KMS-11 (cell line): ENCODE data around the gene CRYBB2.

Source experiments
- H2AFZ ChIP-seq: fragments of 200-600 bp; sonication (generic); 2 replicates; pipeline ENCODE4 v1.6.1; 2016; ENCODE audit warnings: antibody characterized with exemption, mixed run types, low read depth
- H3K27ac ChIP-seq: fragments of 200-600 bp; sonication (generic); 2 replicates; pipeline ENCODE4 v1.6.1; 2016; ENCODE audit warnings: mild to moderate bottlenecking, mixed run types
- H3K27me3 ChIP-seq: fragments of 200-600 bp; sonication (generic); 2 replicates; pipeline ENCODE4 v1.6.1; 2017; ENCODE audit warnings: mild to moderate bottlenecking, low read depth, mixed run types, moderate library complexity; ENCODE audit not compliant: insufficient read depth
- H3K36me3 ChIP-seq: fragments of 200-600 bp; sonication (generic); 2 replicates; pipeline ENCODE4 v1.6.1; 2017; ENCODE audit warnings: mild to moderate bottlenecking, mixed run types; ENCODE audit not compliant: insufficient read depth
- H3K4me1 ChIP-seq: fragments of 200-600 bp; sonication (generic); 2 replicates; pipeline ENCODE4 v1.6.1; 2016; ENCODE audit warnings: mild to moderate bottlenecking, low read depth, mixed run types; ENCODE audit not compliant: poor library complexity, severe bottlenecking
- H3K4me2 ChIP-seq: fragments of 200-600 bp; sonication (generic); 2 replicates; pipeline ENCODE4 v1.7.0; 2016; ENCODE audit warnings: mild to moderate bottlenecking, mixed run types
- H3K4me3 ChIP-seq: fragments of 200-600 bp; sonication (generic); IDR thresholded peaks from 2 replicates; pipeline ENCODE4 v1.6.1; 2017; ENCODE audit warnings: low read depth, low read length, mixed read lengths; ENCODE audit not compliant: insufficient read depth
- H3K79me2 ChIP-seq: fragments of 200-600 bp; sonication (generic); 2 replicates; pipeline ENCODE4 v1.6.1; 2016; ENCODE audit warnings: low read depth, mixed run types; ENCODE audit not compliant: insufficient read depth
- H3K9ac ChIP-seq: fragments of 200-600 bp; sonication (generic); 2 replicates; pipeline ENCODE4 v1.6.1; 2016; ENCODE audit warnings: mild to moderate bottlenecking, mixed run types
- H4K20me1 ChIP-seq: fragments of 200-600 bp; sonication (generic); 2 replicates; pipeline ENCODE4 v1.6.1; 2016; ENCODE audit warnings: mild to moderate bottlenecking, mixed run types; ENCODE audit not compliant: insufficient read depth
- CTCF ChIP-seq: fragments of 200-600 bp; sonication (generic); conservative IDR thresholded peaks from 2 replicates; pipeline ENCODE4 v1.6.1; 2017; ENCODE audit warnings: low read depth, mild to moderate bottlenecking, antibody characterized with exemption, low read length, moderate library complexity, mixed read lengths

The CRYBB2 gene

GRCh38 chr22:25174888-25175411, 44.5 kb upstream of the CRYBB2 start:
- TF ChIP-seq CTCF = no peak
- Histone ChIP-seq H3K9ac (no peak overlapping the region), H3K27me3 (no peaks in the 10 kb centered on the region), H3K79me2 (no peaks in the 10 kb centered on the region), H3K4me2 (no peak overlapping the region), H4K20me1 (no peaks in the 10 kb centered on the region), H3K4me3 (no peak overlapping the region), H3K36me3 (no peaks in the 10 kb centered on the region), H3K4me1 (no peaks in the 10 kb centered on the region), H3K27ac (no peak overlapping the region), H2AFZ (no peak overlapping the region)

- H2AFZ ChIP-seq = no peak overlapping the region
- H3K4me3 ChIP-seq = no peak overlapping the region
- no peak for TF ChIP-seq CTCF
- H3K9ac ChIP-seq = no peak overlapping the region
- H3K4me1 ChIP-seq = no peaks in the 10 kb centered on the region
- no peak overlapping the region for H3K27ac ChIP-seq
- no peaks in the 10 kb centered on the region for H4K20me1 ChIP-seq
- H3K4me2 ChIP-seq = no peak overlapping the region
- H3K79me2 ChIP-seq = no peaks in the 10 kb centered on the region
- H3K27me3 ChIP-seq = no peaks in the 10 kb centered on the region
- no peaks in the 10 kb centered on the region for H3K36me3 ChIP-seq
Observed at GRCh38 chr22:25176175-25176574, 43.3 kb upstream of the CRYBB2 start.

DNA sequence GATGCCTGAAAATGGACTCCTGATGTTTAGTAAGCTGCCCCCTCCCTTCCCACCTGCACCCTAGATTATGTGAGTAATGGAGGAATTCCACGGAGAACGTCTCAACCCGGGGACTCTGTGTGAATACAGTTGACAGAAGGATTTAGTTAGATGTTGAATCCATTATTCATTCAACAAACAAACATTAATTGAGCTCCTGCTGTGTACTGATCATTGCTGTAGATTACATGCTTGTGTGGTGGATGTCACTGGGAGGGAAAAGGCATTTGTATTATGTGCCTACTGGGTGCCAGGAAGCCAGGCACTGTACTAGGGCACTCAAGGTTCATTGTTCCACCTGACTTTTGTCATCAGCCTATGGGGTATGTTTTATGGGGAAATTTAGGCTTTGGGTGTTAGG, 42.6 kb upstream of the CRYBB2 start:
- Histone ChIP-seq H3K27ac (no peak overlapping the region), H3K9ac (no peak overlapping the region), H3K4me2 (no peak overlapping the region), H3K79me2 (no peaks in the 10 kb centered on the region), H3K27me3 (no peaks in the 10 kb centered on the region), H2AFZ (no peak overlapping the region), H3K36me3 (no peaks in the 10 kb centered on the region), H3K4me1 (no peaks in the 10 kb centered on the region), H3K4me3 (no peak overlapping the region), H4K20me1 (no peaks in the 10 kb centered on the region)
- no peak for TF ChIP-seq CTCF

DNA sequence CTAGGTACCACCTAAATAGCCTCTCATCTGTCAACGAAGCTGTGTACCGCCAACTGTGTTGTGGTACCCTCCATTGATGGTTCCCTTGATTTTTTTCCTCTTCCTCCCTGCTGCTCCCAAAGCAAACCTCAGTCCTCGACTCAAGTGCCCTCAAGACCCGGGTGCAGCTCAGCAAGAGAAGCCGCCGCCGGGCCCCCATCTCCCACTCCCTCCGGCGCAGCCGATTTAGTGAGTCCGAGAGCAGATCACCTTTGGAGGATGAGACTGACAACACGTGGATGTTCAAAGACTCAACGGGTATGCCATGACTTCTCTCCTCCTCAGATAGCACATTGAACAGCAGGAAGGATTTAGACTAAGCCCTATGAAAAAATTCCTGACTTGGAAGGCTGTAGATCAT, 42.2 kb upstream of the CRYBB2 start:
- Histone ChIP-seq H3K4me3 (no peak overlapping the region), H3K79me2 (no peaks in the 10 kb centered on the region), H3K36me3 (no peaks in the 10 kb centered on the region)

More for the DNA sequence above, 42.2 kb upstream of the CRYBB2 start:
- no peaks in the 10 kb centered on the region for H3K4me1 ChIP-seq
- no peaks in the 10 kb centered on the region for H4K20me1 ChIP-seq
- no peaks in the 10 kb centered on the region for H3K27me3 ChIP-seq
- TF ChIP-seq CTCF = no peak
- H3K9ac ChIP-seq = no peak overlapping the region
- H2AFZ ChIP-seq = no peak overlapping the region
- no peak overlapping the region for H3K27ac ChIP-seq
- no peak overlapping the region for H3K4me2 ChIP-seq
